ENCODE measurements around the gene CDK5RAP3. TPM values are rescaled to one million over a fixed set of nuclear protein-coding genes. Genes with fewer than 3 reads are reported as not detected.

CDK5RAP3 gene
- total and polyA plus RNA-seq, 2 donors (not counting 3 experiments of a cell fraction or from before 2014, with no cell fraction given): 109 to 139 TPM

DNA sequence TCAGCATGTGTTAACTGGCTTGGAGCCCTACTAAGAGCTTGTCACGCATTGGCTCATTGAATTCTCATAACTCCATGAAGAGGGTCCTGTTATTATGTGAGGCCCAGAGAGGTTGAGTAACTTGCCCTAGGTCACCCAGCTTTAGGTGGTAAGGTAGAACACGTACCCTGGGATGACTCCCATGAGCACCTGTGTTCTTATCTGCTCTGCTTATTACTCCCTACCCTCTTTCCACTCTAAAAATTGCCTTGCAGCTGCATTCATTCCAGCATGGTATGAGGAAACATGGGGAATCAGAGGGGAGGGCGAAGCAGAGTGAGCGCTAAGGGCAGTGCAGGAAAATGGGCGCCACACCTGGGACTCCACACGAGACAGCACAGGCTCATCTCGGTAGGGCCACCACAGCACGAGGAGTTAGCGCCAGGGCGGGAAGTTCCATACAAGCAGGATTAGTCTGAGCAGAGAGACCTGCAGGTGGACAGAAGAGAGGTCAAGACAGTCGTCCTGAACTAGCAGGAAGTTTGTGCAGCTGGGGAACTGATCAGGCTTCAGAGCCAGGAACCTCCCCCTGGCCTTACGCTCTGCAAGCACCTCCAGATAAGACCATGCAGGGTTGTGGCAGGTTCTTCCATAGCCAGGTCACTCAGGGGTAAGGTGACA lies 56.5 kb downstream of the CDK5RAP3 start:
- H3K27ac ChIP-seq (ENCODE audit: insufficient read depth, low read depth, low read length): no peak overlapping the region
- no peaks in the 10 kb centered on the region for H3K36me3 ChIP-seq (ENCODE audit: control insufficient read depth in 2 of 2, extremely low read depth in 1 of 2, insufficient read depth in 2 of 2, low read length in 2 of 2)
- H3K4me3 ChIP-seq (replicated peaks in 1 of 3; ENCODE audit: insufficient read depth in 1 of 3, low read depth in 1 of 3, low read length in 3 of 3): no peak overlapping the region
- H3K27me3 ChIP-seq (ENCODE audit: control insufficient read depth in 2 of 2, insufficient read depth in 2 of 2, low read length in 2 of 2): no peaks in the 10 kb centered on the region
- H3K9ac ChIP-seq (replicated peaks; ENCODE audit: extremely low read depth, insufficient read depth, low read length): no peak overlapping the region
- TF ChIP-seq EZH2 (IDR thresholded peaks at IDR 0.05; ENCODE audit: borderline replicate concordance, low read depth, low read length, severe bottlenecking): no peak
- no peak for TF ChIP-seq FOS (IDR thresholded peaks at IDR 0.05; ENCODE audit: borderline replicate concordance, insufficient read depth, low read length)
- no peak for TF ChIP-seq MYC (IDR thresholded peaks at IDR 0.05; ENCODE audit: low read depth, low read length)
- TF ChIP-seq GATA2 (IDR thresholded peaks at IDR 0.05; ENCODE audit: insufficient read depth, insufficient read length, low read depth, low read length): no peak
- TF ChIP-seq, protein P1, sequence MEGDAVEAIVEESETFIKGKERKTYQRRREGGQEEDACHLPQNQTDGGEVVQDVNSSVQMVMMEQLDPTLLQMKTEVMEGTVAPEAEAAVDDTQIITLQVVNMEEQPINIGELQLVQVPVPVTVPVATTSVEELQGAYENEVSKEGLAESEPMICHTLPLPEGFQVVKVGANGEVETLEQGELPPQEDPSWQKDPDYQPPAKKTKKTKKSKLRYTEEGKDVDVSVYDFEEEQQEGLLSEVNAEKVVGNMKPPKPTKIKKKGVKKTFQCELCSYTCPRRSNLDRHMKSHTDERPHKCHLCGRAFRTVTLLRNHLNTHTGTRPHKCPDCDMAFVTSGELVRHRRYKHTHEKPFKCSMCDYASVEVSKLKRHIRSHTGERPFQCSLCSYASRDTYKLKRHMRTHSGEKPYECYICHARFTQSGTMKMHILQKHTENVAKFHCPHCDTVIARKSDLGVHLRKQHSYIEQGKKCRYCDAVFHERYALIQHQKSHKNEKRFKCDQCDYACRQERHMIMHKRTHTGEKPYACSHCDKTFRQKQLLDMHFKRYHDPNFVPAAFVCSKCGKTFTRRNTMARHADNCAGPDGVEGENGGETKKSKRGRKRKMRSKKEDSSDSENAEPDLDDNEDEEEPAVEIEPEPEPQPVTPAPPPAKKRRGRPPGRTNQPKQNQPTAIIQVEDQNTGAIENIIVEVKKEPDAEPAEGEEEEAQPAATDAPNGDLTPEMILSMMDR (IDR thresholded peaks at IDR 0.05; ENCODE audit: extremely low read depth in 1 of 2, insufficient read depth in 1 of 2, low read depth in 1 of 2, low read length in 2 of 2): no peak
- no peak for TF ChIP-seq MAX (IDR thresholded peaks at IDR 0.05; ENCODE audit: insufficient read depth, insufficient read length)
- TF ChIP-seq JUN (IDR thresholded peaks at IDR 0.05; ENCODE audit: borderline replicate concordance, insufficient read depth, insufficient read length, low read depth): no peak
- dilution Hi-C loops (cut with MboI; ENCODE audit: extremely low pct_ligation_motif_present, low sequenced_read_pairs) (no loop called here), intact Hi-C loops (cut with micrococcal nuclease) (loop anchor here (5.0 to 10.0 kb wide), 3 partner anchors 190 to 307 kb away; no protein-coding TSS in a partner anchor)
- CTCF ChIA-PET: interaction anchor here (0.8 to 7.3 kb wide), 24 partner anchors 8 to 591 kb away, joined by 3 to 210 read pairs (median 5); partner anchors contain the start of genes CBX1, NFE2L1 and SNX11
- FAIRE-seq (no peak), DNase-seq (ENCODE audit: low read depth, low spot score) (no peak)
- H3K9me1 ChIP-seq (replicated peaks; ENCODE audit: control insufficient read depth, extremely low read depth, insufficient read depth, low read length): no peaks in the 10 kb centered on the region
- no peaks in the 10 kb centered on the region for H4K20me1 ChIP-seq (replicated peaks; ENCODE audit: control insufficient read depth, extremely low read depth, insufficient read depth, low read length)
- no TSS peak for BruUV-seq (replicated peaks)
- POLR2A ChIA-PET: interaction anchor here (1.3 kb wide), 1 partner anchor 22 kb away, joined by 6 read pairs; no protein-coding TSS in a partner anchor
- peaks cover 26% of the 10 kb centered on the region for H3K4me1 ChIP-seq (ENCODE audit: control insufficient read depth, extremely low read depth, insufficient read depth, low read length)
- H3K9me3 ChIP-seq (replicated peaks; ENCODE audit: control insufficient read depth, insufficient read depth, low read length): no peaks in the 10 kb centered on the region
- H3K4me2 ChIP-seq (ENCODE audit: insufficient read depth, low read length): no peak overlapping the region
- no peak overlapping the region for H2AFZ ChIP-seq (ENCODE audit: low read depth, low read length)
- no peaks in the 10 kb centered on the region for H3K79me2 ChIP-seq (ENCODE audit: control insufficient read depth, insufficient read depth, low read length)
